PFSK-1 (cell line): Measurements from ENCODE around the gene SYCE3.

Source experiments
- FOXP2 ChIP-seq: optimal IDR thresholded peaks from 2 replicates; pipeline ENCODE3; 2011; ENCODE audit warnings: borderline replicate concordance, control low read depth, inconsistent platforms; ENCODE audit not compliant: insufficient read depth; ENCODE audit errors: extremely low read length, extremely low read depth
- POLR2AphosphoS5 ChIP-seq: IDR thresholded peaks from 2 replicates; pipeline ENCODE4 v1.6.1; 2012; ENCODE audit warnings: low read depth, mild to moderate bottlenecking, control low read depth, low read length, moderate library complexity
- SIN3A ChIP-seq: IDR thresholded peaks from 2 replicates; pipeline ENCODE4 v1.6.1; 2012; ENCODE audit warnings: mild to moderate bottlenecking, low read length, moderate library complexity, borderline replicate concordance; ENCODE audit not compliant: insufficient read depth
- TAF1 ChIP-seq: IDR thresholded peaks from 2 replicates; pipeline ENCODE4 v1.6.1; 2012; ENCODE audit warnings: low read length, control low read depth, borderline replicate concordance; ENCODE audit not compliant: insufficient read depth
- TF ChIP-seq, protein P1 (sequence below), 2 experiments: IDR thresholded peaks; 2 replicates each; pipeline versions ENCODE4 v1.6.1 to v1.8.0; 2011 to 2012; ENCODE audit warnings: low read depth in 2 of 2, low read length in 2 of 2, control low read depth in 1 of 2, inconsistent platforms in 1 of 2, mild to moderate bottlenecking in 1 of 2, moderate library complexity in 1 of 2; ENCODE audit not compliant: insufficient read depth in 1 of 2

DNA sequence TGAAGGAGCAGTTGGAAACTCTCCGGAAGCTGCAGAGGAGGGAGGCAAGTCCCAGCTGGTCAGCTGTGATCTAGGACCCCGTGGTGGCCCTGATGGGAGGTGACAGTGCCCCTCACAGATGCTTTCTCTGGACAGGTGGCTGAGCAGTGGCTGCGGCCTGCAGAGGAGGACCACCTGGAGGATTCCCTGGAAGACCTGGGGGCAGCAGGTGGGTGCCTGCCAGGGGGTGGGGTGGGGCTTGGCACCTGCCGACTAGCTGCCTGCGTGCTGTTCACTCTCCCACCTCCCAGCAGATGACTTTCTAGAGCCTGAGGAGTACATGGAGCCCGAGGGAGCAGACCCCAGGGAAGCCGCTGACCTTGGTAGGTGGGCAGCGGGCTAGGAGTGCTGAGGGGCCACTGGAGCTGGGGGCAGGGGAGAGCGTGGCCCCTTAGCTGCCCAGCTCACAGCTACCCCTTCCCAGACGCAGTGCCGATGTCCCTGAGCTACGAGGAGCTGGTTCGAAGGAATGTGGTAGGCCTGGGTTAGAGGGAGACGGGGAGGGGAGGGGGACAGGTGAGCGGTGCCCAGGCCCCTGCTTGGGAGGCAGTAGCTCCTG lies 40.4 kb downstream of the SYCE3 start:
- TF ChIP-seq, protein P1, sequence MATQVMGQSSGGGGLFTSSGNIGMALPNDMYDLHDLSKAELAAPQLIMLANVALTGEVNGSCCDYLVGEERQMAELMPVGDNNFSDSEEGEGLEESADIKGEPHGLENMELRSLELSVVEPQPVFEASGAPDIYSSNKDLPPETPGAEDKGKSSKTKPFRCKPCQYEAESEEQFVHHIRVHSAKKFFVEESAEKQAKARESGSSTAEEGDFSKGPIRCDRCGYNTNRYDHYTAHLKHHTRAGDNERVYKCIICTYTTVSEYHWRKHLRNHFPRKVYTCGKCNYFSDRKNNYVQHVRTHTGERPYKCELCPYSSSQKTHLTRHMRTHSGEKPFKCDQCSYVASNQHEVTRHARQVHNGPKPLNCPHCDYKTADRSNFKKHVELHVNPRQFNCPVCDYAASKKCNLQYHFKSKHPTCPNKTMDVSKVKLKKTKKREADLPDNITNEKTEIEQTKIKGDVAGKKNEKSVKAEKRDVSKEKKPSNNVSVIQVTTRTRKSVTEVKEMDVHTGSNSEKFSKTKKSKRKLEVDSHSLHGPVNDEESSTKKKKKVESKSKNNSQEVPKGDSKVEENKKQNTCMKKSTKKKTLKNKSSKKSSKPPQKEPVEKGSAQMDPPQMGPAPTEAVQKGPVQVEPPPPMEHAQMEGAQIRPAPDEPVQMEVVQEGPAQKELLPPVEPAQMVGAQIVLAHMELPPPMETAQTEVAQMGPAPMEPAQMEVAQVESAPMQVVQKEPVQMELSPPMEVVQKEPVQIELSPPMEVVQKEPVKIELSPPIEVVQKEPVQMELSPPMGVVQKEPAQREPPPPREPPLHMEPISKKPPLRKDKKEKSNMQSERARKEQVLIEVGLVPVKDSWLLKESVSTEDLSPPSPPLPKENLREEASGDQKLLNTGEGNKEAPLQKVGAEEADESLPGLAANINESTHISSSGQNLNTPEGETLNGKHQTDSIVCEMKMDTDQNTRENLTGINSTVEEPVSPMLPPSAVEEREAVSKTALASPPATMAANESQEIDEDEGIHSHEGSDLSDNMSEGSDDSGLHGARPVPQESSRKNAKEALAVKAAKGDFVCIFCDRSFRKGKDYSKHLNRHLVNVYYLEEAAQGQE (IDR thresholded peaks at IDR 0.05; ENCODE audit: insufficient read depth in 1 of 2, low read depth in 2 of 2, low read length in 2 of 2) = no peak
- no peak for TF ChIP-seq POLR2AphosphoS5
- no peak for TF ChIP-seq SIN3A
- TF ChIP-seq TAF1 = no peak
- no peak for TF ChIP-seq FOXP2
